Activated naive CD4-positive, alpha-beta T cell treated with anti-CD3 and anti-CD28 coated beads, Interleukin-2, amount 50 U/mL, for 24 hours (primary cell): ENCODE data around the gene ARHGEF11.

Experiments used
- H3K27ac Mint-ChIP-seq: one replicate; pipeline ENCODE4 v1.8.0; 2021; ENCODE audit warnings: mild to moderate bottlenecking, mixed read lengths
- H3K27me3 Mint-ChIP-seq: one replicate; pipeline ENCODE4 v1.8.0; 2021; ENCODE audit warnings: mixed read lengths
- H3K36me3 Mint-ChIP-seq: one replicate; pipeline ENCODE4 v1.8.0; 2021; ENCODE audit warnings: mixed read lengths
- H3K4me1 Mint-ChIP-seq: one replicate; pipeline ENCODE4 v1.8.0; 2021; ENCODE audit warnings: mixed read lengths
- H3K4me3 Mint-ChIP-seq: one replicate; pipeline ENCODE4 v1.8.0; 2021; ENCODE audit warnings: mild to moderate bottlenecking, mixed read lengths
- H3K9me3 Mint-ChIP-seq: one replicate; pipeline ENCODE4 v1.8.0; 2021; ENCODE audit warnings: mixed read lengths

The ARHGEF11 gene

GRCh38 chr1:156956333-156956732, 89.2 kb downstream of the ARHGEF11 start:
- peaks cover 16% of the 10 kb centered on the region for H3K36me3 Mint-ChIP-seq
- H3K27ac Mint-ChIP-seq, result no peak overlapping the region
- peaks cover 26% of the 10 kb centered on the region for H3K4me1 Mint-ChIP-seq
- H3K4me3 Mint-ChIP-seq, result no peak overlapping the region
- H3K27me3 Mint-ChIP-seq, result no peaks in the 10 kb centered on the region
- no peaks in the 10 kb centered on the region for H3K9me3 Mint-ChIP-seq

GRCh38 chr1:156953571-156953970, 92.0 kb downstream of the ARHGEF11 start:
- Mint-ChIP-seq H3K27me3 (no peaks in the 10 kb centered on the region), H3K36me3 (peaks cover 13% of the 10 kb centered on the region), H3K9me3 (no peaks in the 10 kb centered on the region), H3K4me1 (peaks cover 6% of the 10 kb centered on the region), H3K27ac (no peak overlapping the region), H3K4me3 (no peak overlapping the region)

GRCh38 chr1:156951371-156951770, 94.2 kb downstream of the ARHGEF11 start:
- Mint-ChIP-seq H3K9me3 (no peaks in the 10 kb centered on the region), H3K4me1 (no peaks in the 10 kb centered on the region), H3K36me3 (peaks cover 11% of the 10 kb centered on the region), H3K27ac (no peak overlapping the region), H3K4me3 (no peak overlapping the region), H3K27me3 (no peaks in the 10 kb centered on the region)

GRCh38 chr1:156949127-156949526, 96.4 kb downstream of the ARHGEF11 start:
- Mint-ChIP-seq H3K27me3 (no peaks in the 10 kb centered on the region), H3K36me3 (peaks cover 12% of the 10 kb centered on the region), H3K4me3 (no peak overlapping the region), H3K9me3 (no peaks in the 10 kb centered on the region), H3K27ac (no peak overlapping the region), H3K4me1 (no peaks in the 10 kb centered on the region)

GRCh38 chr1:156948708-156949107, 96.8 kb downstream of the ARHGEF11 start:
- Mint-ChIP-seq H3K9me3 (no peaks in the 10 kb centered on the region), H3K27ac (no peak overlapping the region), H3K4me3 (no peak overlapping the region), H3K4me1 (no peaks in the 10 kb centered on the region), H3K27me3 (no peaks in the 10 kb centered on the region), H3K36me3 (peaks cover 12% of the 10 kb centered on the region)

GRCh38 chr1:156947818-156948525, 97.6 kb downstream of the ARHGEF11 start:
- no peak overlapping the region for H3K4me3 Mint-ChIP-seq
- no peaks in the 10 kb centered on the region for H3K4me1 Mint-ChIP-seq
- no peaks in the 10 kb centered on the region for H3K9me3 Mint-ChIP-seq
- no peaks in the 10 kb centered on the region for H3K27me3 Mint-ChIP-seq
- H3K27ac Mint-ChIP-seq, result no peak overlapping the region
- H3K36me3 Mint-ChIP-seq, result peaks cover 12% of the 10 kb centered on the region

GRCh38 chr1:156947127-156947526, 98.4 kb downstream of the ARHGEF11 start:
- H3K4me1 Mint-ChIP-seq, result no peaks in the 10 kb centered on the region
- H3K9me3 Mint-ChIP-seq, result no peaks in the 10 kb centered on the region
- no peak overlapping the region for H3K4me3 Mint-ChIP-seq
- no peaks in the 10 kb centered on the region for H3K27me3 Mint-ChIP-seq
- H3K36me3 Mint-ChIP-seq, result peaks cover 10% of the 10 kb centered on the region
- no peak overlapping the region for H3K27ac Mint-ChIP-seq

- Mint-ChIP-seq H3K27ac (no peak overlapping the region), H3K4me3 (no peak overlapping the region), H3K4me1 (no peaks in the 10 kb centered on the region), H3K36me3 (peaks cover 5% of the 10 kb centered on the region), H3K27me3 (no peaks in the 10 kb centered on the region), H3K9me3 (no peaks in the 10 kb centered on the region)
These were observed 99.5 kb downstream of the ARHGEF11 start for GRCh38 chr1:156945881-156946661.

GRCh38 chr1:156944848-156945247, 100.7 kb downstream of the ARHGEF11 start:
- Mint-ChIP-seq H3K27me3 (no peaks in the 10 kb centered on the region), H3K36me3 (peaks cover 4% of the 10 kb centered on the region), H3K4me1 (no peaks in the 10 kb centered on the region), H3K9me3 (no peaks in the 10 kb centered on the region), H3K27ac (no peak overlapping the region), H3K4me3 (no peak overlapping the region)

- Mint-ChIP-seq H3K9me3 (no peaks in the 10 kb centered on the region), H3K36me3 (peaks cover 4% of the 10 kb centered on the region), H3K4me3 (no peak overlapping the region), H3K27me3 (no peaks in the 10 kb centered on the region), H3K4me1 (no peaks in the 10 kb centered on the region), H3K27ac (no peak overlapping the region)
These were observed 101.3 kb downstream of the ARHGEF11 start for GRCh38 chr1:156944268-156944667.

- no peak overlapping the region for H3K27ac Mint-ChIP-seq
- no peaks in the 10 kb centered on the region for H3K27me3 Mint-ChIP-seq
- H3K36me3 Mint-ChIP-seq, result peaks cover 6% of the 10 kb centered on the region
- no peak overlapping the region for H3K4me3 Mint-ChIP-seq
- H3K9me3 Mint-ChIP-seq, result no peaks in the 10 kb centered on the region
- no peaks in the 10 kb centered on the region for H3K4me1 Mint-ChIP-seq
These were observed 101.8 kb downstream of the ARHGEF11 start for GRCh38 chr1:156943756-156944155.

- Mint-ChIP-seq H3K9me3 (no peaks in the 10 kb centered on the region), H3K36me3 (peaks cover 6% of the 10 kb centered on the region), H3K27ac (no peak overlapping the region), H3K4me3 (no peak overlapping the region), H3K4me1 (no peaks in the 10 kb centered on the region), H3K27me3 (no peaks in the 10 kb centered on the region)
These were observed 103.0 kb downstream of the ARHGEF11 start for GRCh38 chr1:156942576-156942975.

GRCh38 chr1:156942176-156942575, 103.4 kb downstream of the ARHGEF11 start:
- no peak overlapping the region for H3K27ac Mint-ChIP-seq
- no peaks in the 10 kb centered on the region for H3K9me3 Mint-ChIP-seq
- H3K4me3 Mint-ChIP-seq, result no peak overlapping the region
- H3K36me3 Mint-ChIP-seq, result peaks cover 6% of the 10 kb centered on the region
- no peaks in the 10 kb centered on the region for H3K4me1 Mint-ChIP-seq
- H3K27me3 Mint-ChIP-seq, result no peaks in the 10 kb centered on the region

- peaks cover 6% of the 10 kb centered on the region for H3K36me3 Mint-ChIP-seq
- no peaks in the 10 kb centered on the region for H3K9me3 Mint-ChIP-seq
- no peak overlapping the region for H3K4me3 Mint-ChIP-seq
These were observed 103.9 kb downstream of the ARHGEF11 start for GRCh38 chr1:156941675-156942074.

GRCh38 chr1:156939786-156940334, 105.7 kb downstream of the ARHGEF11 start:
- H3K27ac Mint-ChIP-seq, result no peak overlapping the region
- H3K36me3 Mint-ChIP-seq, result peaks cover 1% of the 10 kb centered on the region
- no peaks in the 10 kb centered on the region for H3K27me3 Mint-ChIP-seq
- no peaks in the 10 kb centered on the region for H3K4me1 Mint-ChIP-seq
- H3K9me3 Mint-ChIP-seq, result no peaks in the 10 kb centered on the region
- no peak overlapping the region for H3K4me3 Mint-ChIP-seq

More at GRCh38 chr1:156941675-156942074, 103.9 kb downstream of the ARHGEF11 start:
- H3K27me3 Mint-ChIP-seq, result no peaks in the 10 kb centered on the region
- H3K4me1 Mint-ChIP-seq, result no peaks in the 10 kb centered on the region
- no peak overlapping the region for H3K27ac Mint-ChIP-seq

GRCh38 chr1:156938813-156939212, 106.7 kb downstream of the ARHGEF11 start:
- H3K9me3 Mint-ChIP-seq, result no peaks in the 10 kb centered on the region
- H3K36me3 Mint-ChIP-seq, result peaks cover 1% of the 10 kb centered on the region
- no peaks in the 10 kb centered on the region for H3K27me3 Mint-ChIP-seq
- no peaks in the 10 kb centered on the region for H3K4me1 Mint-ChIP-seq
- H3K4me3 Mint-ChIP-seq, result no peak overlapping the region
- no peak overlapping the region for H3K27ac Mint-ChIP-seq
